ENCODE data around the gene ARPC2.

ARPC2 gene

GRCh38 chr2:218256612-218257350 lies 39.8 kb downstream of the ARPC2 start:
- Histone ChIP-seq H2BK15ac (replicated peaks; ENCODE audit: low read depth) (no peak overlapping the region), H3K56ac (ENCODE audit: low read length) (no peak overlapping the region), H3K9ac (ENCODE audit: low read length) (no peak overlapping the region), H4K8ac (ENCODE audit: low read depth, low read length) (no peak overlapping the region), H3K4ac (ENCODE audit: low read depth, low read length) (no peak overlapping the region), H3K79me1 (ENCODE audit: low read length) (no peaks in the 10 kb centered on the region), H3K79me2 (ENCODE audit: control insufficient read depth, insufficient read depth, low read length) (no peaks in the 10 kb centered on the region), H3K27ac (ENCODE audit: low read depth, low read length) (no peak overlapping the region), H4K5ac (ENCODE audit: low read length) (no peak overlapping the region), H3K4me3 (ENCODE audit: low read length) (no peak overlapping the region), H2BK5ac (ENCODE audit: low read length) (no peak overlapping the region), H2AK5ac (ENCODE audit: low read length) (no peak overlapping the region), H3K27me3 (ENCODE audit: insufficient read depth, low read length, poor library complexity) (no peaks in the 10 kb centered on the region), H3K4me1 (ENCODE audit: control insufficient read depth, low read depth, low read length) (no peaks in the 10 kb centered on the region), H3K36me3 (ENCODE audit: control insufficient read depth, insufficient read depth, low read length) (peaks cover 16% of the 10 kb centered on the region), H3K23ac (ENCODE audit: low read length) (no peak overlapping the region), H3K18ac (ENCODE audit: low read length) (no peak overlapping the region), H2BK120ac (ENCODE audit: low read depth, low read length) (no peak overlapping the region), H3K4me2 (ENCODE audit: low read length) (no peak overlapping the region)
- WGBS (ENCODE audit: extremely low coverage, insufficient coverage, low lambda C conversion rate): no CpG with 5 or more reads among the region's 13 CpGs
- DNase-seq: no peak

GRCh38 chr2:218257390-218257981 lies 40.5 kb downstream of the ARPC2 start:
- no peaks in the 10 kb centered on the region for H3K4me1 ChIP-seq (ENCODE audit: control insufficient read depth, low read depth, low read length)
- WGBS (ENCODE audit: extremely low coverage, insufficient coverage, low lambda C conversion rate): no CpG with 5 or more reads among the region's 8 CpGs
- no peak overlapping the region for H2BK15ac ChIP-seq (replicated peaks; ENCODE audit: low read depth)
- no peak overlapping the region for H3K27ac ChIP-seq (ENCODE audit: low read depth, low read length)
- no peak overlapping the region for H3K56ac ChIP-seq (ENCODE audit: low read length)
- no peak overlapping the region for H3K9ac ChIP-seq (ENCODE audit: low read length)
- no peak overlapping the region for H3K18ac ChIP-seq (ENCODE audit: low read length)
- no peak overlapping the region for H3K4ac ChIP-seq (ENCODE audit: low read depth, low read length)
- H2BK120ac ChIP-seq (ENCODE audit: low read depth, low read length): no peak overlapping the region
- H3K79me2 ChIP-seq (ENCODE audit: control insufficient read depth, insufficient read depth, low read length): no peaks in the 10 kb centered on the region
- no peaks in the 10 kb centered on the region for H3K27me3 ChIP-seq (ENCODE audit: insufficient read depth, low read length, poor library complexity)
- H3K23ac ChIP-seq (ENCODE audit: low read length): no peak overlapping the region
- H4K8ac ChIP-seq (ENCODE audit: low read depth, low read length): no peak overlapping the region
- no peak overlapping the region for H3K4me2 ChIP-seq (ENCODE audit: low read length)
- no peak overlapping the region for H2AK5ac ChIP-seq (ENCODE audit: low read length)
- H3K79me1 ChIP-seq (ENCODE audit: low read length): no peaks in the 10 kb centered on the region
- peaks cover 12% of the 10 kb centered on the region for H3K36me3 ChIP-seq (ENCODE audit: control insufficient read depth, insufficient read depth, low read length)
- H2BK5ac ChIP-seq (ENCODE audit: low read length): no peak overlapping the region
- no peak overlapping the region for H4K5ac ChIP-seq (ENCODE audit: low read length)
- H3K4me3 ChIP-seq (ENCODE audit: low read length): no peak overlapping the region
- DNase-seq: peak; percentile 81

- no CpG with 5 or more reads among the region's 15 CpGs for WGBS (ENCODE audit: extremely low coverage, insufficient coverage, low lambda C conversion rate)
- Histone ChIP-seq H3K23ac (ENCODE audit: low read length) (peak overlapping the region; percentile 16), H3K79me1 (ENCODE audit: low read length) (no peaks in the 10 kb centered on the region), H2BK15ac (replicated peaks; ENCODE audit: low read depth) (no peak overlapping the region), H4K8ac (ENCODE audit: low read depth, low read length) (no peak overlapping the region), H3K4me3 (ENCODE audit: low read length) (no peak overlapping the region), H2BK5ac (ENCODE audit: low read length) (no peak overlapping the region), H2BK120ac (ENCODE audit: low read depth, low read length) (no peak overlapping the region), H3K79me2 (ENCODE audit: control insufficient read depth, insufficient read depth, low read length) (no peaks in the 10 kb centered on the region), H2AK5ac (ENCODE audit: low read length) (no peak overlapping the region), H3K36me3 (ENCODE audit: control insufficient read depth, insufficient read depth, low read length) (peaks cover 3% of the 10 kb centered on the region), H3K4me1 (ENCODE audit: control insufficient read depth, low read depth, low read length) (no peaks in the 10 kb centered on the region), H3K4ac (ENCODE audit: low read depth, low read length) (no peak overlapping the region), H3K18ac (ENCODE audit: low read length) (no peak overlapping the region), H3K27ac (ENCODE audit: low read depth, low read length) (no peak overlapping the region), H3K9ac (ENCODE audit: low read length) (no peak overlapping the region), H3K56ac (ENCODE audit: low read length) (no peak overlapping the region), H3K27me3 (ENCODE audit: insufficient read depth, low read length, poor library complexity) (no peaks in the 10 kb centered on the region), H4K5ac (ENCODE audit: low read length) (no peak overlapping the region), H3K4me2 (ENCODE audit: low read length) (no peak overlapping the region)
- peak; percentile 40 for DNase-seq
Observed at GRCh38 chr2:218259099-218259961, 42.3 kb downstream of the ARPC2 start.

GRCh38 chr2:218260166-218260565 lies 43.2 kb downstream of the ARPC2 start:
- H3K4me3 ChIP-seq (ENCODE audit: low read length): no peak overlapping the region
- DNase-seq: no peak
- H2BK5ac ChIP-seq (ENCODE audit: low read length): no peak overlapping the region
- H2BK120ac ChIP-seq (ENCODE audit: low read depth, low read length): no peak overlapping the region
- WGBS (ENCODE audit: extremely low coverage, insufficient coverage, low lambda C conversion rate): no CpG with 5 or more reads among the region's 5 CpGs
- H3K23ac ChIP-seq (ENCODE audit: low read length): no peak overlapping the region
- H3K4ac ChIP-seq (ENCODE audit: low read depth, low read length): no peak overlapping the region
- H3K56ac ChIP-seq (ENCODE audit: low read length): no peak overlapping the region
- no peaks in the 10 kb centered on the region for H3K79me1 ChIP-seq (ENCODE audit: low read length)
- no peak overlapping the region for H2BK15ac ChIP-seq (replicated peaks; ENCODE audit: low read depth)
- H4K5ac ChIP-seq (ENCODE audit: low read length): no peak overlapping the region
- H3K36me3 ChIP-seq (ENCODE audit: control insufficient read depth, insufficient read depth, low read length): no peaks in the 10 kb centered on the region
- no peak overlapping the region for H3K9ac ChIP-seq (ENCODE audit: low read length)
- no peaks in the 10 kb centered on the region for H3K27me3 ChIP-seq (ENCODE audit: insufficient read depth, low read length, poor library complexity)
- no peaks in the 10 kb centered on the region for H3K79me2 ChIP-seq (ENCODE audit: control insufficient read depth, insufficient read depth, low read length)
- H3K4me2 ChIP-seq (ENCODE audit: low read length): no peak overlapping the region
- no peaks in the 10 kb centered on the region for H3K4me1 ChIP-seq (ENCODE audit: control insufficient read depth, low read depth, low read length)
- no peak overlapping the region for H2AK5ac ChIP-seq (ENCODE audit: low read length)
- H4K8ac ChIP-seq (ENCODE audit: low read depth, low read length): no peak overlapping the region
- H3K18ac ChIP-seq (ENCODE audit: low read length): no peak overlapping the region
- H3K27ac ChIP-seq (ENCODE audit: low read depth, low read length): no peak overlapping the region

GRCh38 chr2:218260742-218261422 lies 43.9 kb downstream of the ARPC2 start, which contains the start of gene GPBAR1:
Gene GPBAR1, plus strand, starts transcription at chr2:218261015. Its CDS starts 1,710 bp downstream, at chr2:218262725.
- Histone ChIP-seq H3K56ac (ENCODE audit: low read length) (no peak within 1 kb of the TSS), H3K9ac (ENCODE audit: low read length) (no peak within 1 kb of the TSS), H3K27me3 (ENCODE audit: insufficient read depth, low read length, poor library complexity) (no peaks in the 10 kb centered on the region), H2BK15ac (replicated peaks; ENCODE audit: low read depth) (no peak within 1 kb of the TSS), H3K4me1 (ENCODE audit: control insufficient read depth, low read depth, low read length) (no peaks in the 10 kb centered on the region), H3K18ac (ENCODE audit: low read length) (no peak within 1 kb of the TSS), H2BK120ac (ENCODE audit: low read depth, low read length) (no peak within 1 kb of the TSS), H3K4me2 (ENCODE audit: low read length) (no peak within 1 kb of the TSS), H3K79me2 (ENCODE audit: control insufficient read depth, insufficient read depth, low read length) (no peaks in the 10 kb centered on the region), H3K4me3 (ENCODE audit: low read length) (no peak within 1 kb of the TSS), H2AK5ac (ENCODE audit: low read length) (no peak within 1 kb of the TSS), H4K5ac (ENCODE audit: low read length) (no peak within 1 kb of the TSS), H3K27ac (ENCODE audit: low read depth, low read length) (no peak within 1 kb of the TSS), H3K79me1 (ENCODE audit: low read length) (no peaks in the 10 kb centered on the region), H3K4ac (ENCODE audit: low read depth, low read length) (no peak within 1 kb of the TSS), H4K8ac (ENCODE audit: low read depth, low read length) (no peak within 1 kb of the TSS), H2BK5ac (ENCODE audit: low read length) (no peak within 1 kb of the TSS), H3K23ac (ENCODE audit: low read length) (no peak within 1 kb of the TSS), H3K36me3 (ENCODE audit: control insufficient read depth, insufficient read depth, low read length) (no peaks in the 10 kb centered on the region)
- DNase-seq: peak; percentile 71
- WGBS (ENCODE audit: extremely low coverage, insufficient coverage, low lambda C conversion rate): no CpG with 5 or more reads among the region's 10 CpGs
